Testis (tissue), 3 donors: ENCODE results near the gene IL1RAPL2. TPM values are rescaled to one million over a fixed set of nuclear protein-coding genes. Genes with fewer than 3 reads are reported as not detected.
"Not testable (repeated sequence)": the region's sequence is repeated elsewhere in the genome, so short reads cannot be mapped to it uniquely, and the experiment has no call there.

Experiments
- DNase-seq: peaks from one replicate; pipeline ENCODE4 v3.0.0-alpha.2; 2019
- H3K27ac ChIP-seq, 2 donors: fragments of 200-600 bp; sonication (generic); one replicate each; pipeline ENCODE4 v1.5.1; 2019
- H3K27me3 ChIP-seq: fragments of 200-600 bp; sonication (generic); one replicate; pipeline ENCODE4 v1.5.1; 2019
- H3K36me3 ChIP-seq: fragments of 200-600 bp; sonication (generic); one replicate; pipeline ENCODE4 v1.5.1; 2017; ENCODE audit warnings: low read depth; ENCODE audit errors: missing control alignments
- H3K4me1 ChIP-seq: fragments of 200-600 bp; sonication (generic); one replicate; pipeline ENCODE4 v1.5.1; 2019
- H3K4me3 ChIP-seq, 2 donors: fragments of 200-600 bp; sonication (generic); one replicate each; pipeline ENCODE4 v1.5.1; 2017 to 2019
- H3K9me3 ChIP-seq: fragments of 200-600 bp; sonication (generic); one replicate; pipeline ENCODE4 v1.5.1; 2017
- POLR2A ChIP-seq: fragments of 450-650 bp; IDR thresholded peaks from one replicate; pipeline ENCODE4 v1.6.1; 2017; ENCODE audit warnings: antibody characterized with exemption, mild to moderate bottlenecking, moderate library complexity
- WGBS, 2 donors: methylation state at CpG; one replicate each; pipeline ENCODE4 v1.1.5; 2018; 5-methylcytosine and 5-hydroxymethylcytosine counted together
- intact Hi-C: fragments of 100-400 bp; cut with DNase I; formaldehyde crosslinking; loops from one replicate; pipeline ENCODE4 v1.15.1; 2023; ENCODE audit warnings: low total_unique reads
- polyA plus RNA-seq: library from polyadenylated mRNA; stranded (reverse); fragments of 350-450 nt; fragmentation: Illumina TruSeq; extraction: RNeasy Lipid Tissue Mini Kit (QIAGEN cat#74804); gene quantifications from one replicate; pipeline ENCODE4 v1.2.3, GENCODE V29; 2014; ENCODE audit warnings: low read depth, low replicate concordance; ENCODE audit not compliant: insufficient read depth
- total RNA-seq, 2 donors: library from RNA; depleted of rRNA; stranded (reverse); fragments of >200 nt; gene quantifications; one replicate each; pipeline ENCODE4 v1.2.3, GENCODE V29; 2016
- TF ChIP-seq, protein P1 (sequence below), 3 experiments: fragments of 450-650 bp in 2 of 3; fragments of 200-600 bp in 1 of 3; sonication (generic) in 1 of 3; IDR thresholded peaks; one replicate each; pipeline ENCODE4 v1.5.1; 2016 to 2019; ENCODE audit warnings: antibody characterized with exemption in 3 of 3, mild to moderate bottlenecking in 2 of 3, moderate library complexity in 1 of 3

IL1RAPL2 gene
- total and polyA plus RNA-seq, 3 donors from 2014 or later: 0.47 to 1.3 (median 1.2) TPM

DNA sequence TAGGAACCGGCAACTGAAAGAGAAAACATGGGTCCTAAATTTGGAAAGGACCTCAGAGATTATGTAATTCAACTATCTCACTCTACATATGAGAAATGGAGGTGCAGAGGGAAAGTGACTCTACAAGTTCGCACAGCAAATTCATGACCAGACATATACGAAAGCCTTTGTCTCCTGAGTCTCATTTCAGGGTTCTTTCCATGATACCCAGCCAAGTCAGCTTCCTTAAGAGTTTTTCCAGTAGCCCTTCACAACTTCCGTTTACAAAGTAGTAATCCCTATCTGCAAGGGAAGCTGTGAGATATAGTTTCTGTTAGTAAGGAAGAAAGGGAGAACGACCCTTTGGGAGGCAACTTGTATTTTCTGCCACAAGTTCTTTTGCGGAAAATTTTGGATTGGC is 543.9 kb downstream of the IL1RAPL2 start:
- Histone ChIP-seq H3K9me3 (no peaks in the 10 kb centered on the region), H3K4me1 (no peaks in the 10 kb centered on the region), H3K27ac (no peak overlapping the region), H3K27me3 (no peaks in the 10 kb centered on the region), H3K4me3 (no peak overlapping the region), H3K36me3 (no peaks in the 10 kb centered on the region)
- TF ChIP-seq, protein P1, sequence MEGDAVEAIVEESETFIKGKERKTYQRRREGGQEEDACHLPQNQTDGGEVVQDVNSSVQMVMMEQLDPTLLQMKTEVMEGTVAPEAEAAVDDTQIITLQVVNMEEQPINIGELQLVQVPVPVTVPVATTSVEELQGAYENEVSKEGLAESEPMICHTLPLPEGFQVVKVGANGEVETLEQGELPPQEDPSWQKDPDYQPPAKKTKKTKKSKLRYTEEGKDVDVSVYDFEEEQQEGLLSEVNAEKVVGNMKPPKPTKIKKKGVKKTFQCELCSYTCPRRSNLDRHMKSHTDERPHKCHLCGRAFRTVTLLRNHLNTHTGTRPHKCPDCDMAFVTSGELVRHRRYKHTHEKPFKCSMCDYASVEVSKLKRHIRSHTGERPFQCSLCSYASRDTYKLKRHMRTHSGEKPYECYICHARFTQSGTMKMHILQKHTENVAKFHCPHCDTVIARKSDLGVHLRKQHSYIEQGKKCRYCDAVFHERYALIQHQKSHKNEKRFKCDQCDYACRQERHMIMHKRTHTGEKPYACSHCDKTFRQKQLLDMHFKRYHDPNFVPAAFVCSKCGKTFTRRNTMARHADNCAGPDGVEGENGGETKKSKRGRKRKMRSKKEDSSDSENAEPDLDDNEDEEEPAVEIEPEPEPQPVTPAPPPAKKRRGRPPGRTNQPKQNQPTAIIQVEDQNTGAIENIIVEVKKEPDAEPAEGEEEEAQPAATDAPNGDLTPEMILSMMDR (IDR thresholded peaks at IDR 0.05): no peak
- no peak for TF ChIP-seq POLR2A
- no peak for DNase-seq
- WGBS, 2 donors: 62 to 78% methylated on average over 6 of the region's 6 CpGs
- intact Hi-C loops: no loop called here

DNA sequence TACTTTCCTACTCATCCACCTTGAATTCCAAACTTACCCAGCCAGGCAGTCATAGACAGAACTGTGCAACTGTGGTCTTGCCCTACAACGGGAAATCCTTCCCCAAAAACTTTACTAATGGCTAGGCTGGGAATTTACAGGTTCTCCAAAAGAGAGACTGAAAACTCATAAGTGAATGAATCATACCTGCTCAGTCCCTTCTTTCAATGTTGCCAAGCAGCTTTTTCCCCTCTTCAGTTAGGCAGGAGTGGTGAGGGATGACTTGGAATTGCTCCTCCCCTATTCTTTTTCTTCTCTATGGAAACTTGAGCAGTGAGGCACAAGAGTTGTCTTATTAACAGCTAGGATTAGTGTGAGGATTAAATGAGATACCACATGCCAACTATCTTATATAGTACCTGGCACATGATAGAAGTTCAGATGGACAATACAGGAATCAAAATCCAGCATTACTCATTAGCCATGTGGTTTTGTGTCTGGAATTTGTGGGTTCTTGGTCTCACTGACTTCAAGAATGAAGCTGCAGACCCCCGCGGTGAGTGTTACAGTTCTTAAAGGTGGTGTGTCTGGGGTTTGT is 548.6 kb downstream of the IL1RAPL2 start:
- Histone ChIP-seq H3K4me3 (no peak overlapping the region), H3K4me1 (no peaks in the 10 kb centered on the region), H3K27me3 (no peaks in the 10 kb centered on the region), H3K36me3 (no peaks in the 10 kb centered on the region), H3K9me3 (no peaks in the 10 kb centered on the region), H3K27ac (no peak overlapping the region)
- 63 to 77% methylated on average over 1 to 3 of the region's 3 CpGs for WGBS, 2 donors
- TF ChIP-seq, protein P1 (IDR thresholded peaks at IDR 0.05): no peak
- TF ChIP-seq POLR2A: no peak
- DNase-seq: no peak
- intact Hi-C loops: no loop called here

DNA sequence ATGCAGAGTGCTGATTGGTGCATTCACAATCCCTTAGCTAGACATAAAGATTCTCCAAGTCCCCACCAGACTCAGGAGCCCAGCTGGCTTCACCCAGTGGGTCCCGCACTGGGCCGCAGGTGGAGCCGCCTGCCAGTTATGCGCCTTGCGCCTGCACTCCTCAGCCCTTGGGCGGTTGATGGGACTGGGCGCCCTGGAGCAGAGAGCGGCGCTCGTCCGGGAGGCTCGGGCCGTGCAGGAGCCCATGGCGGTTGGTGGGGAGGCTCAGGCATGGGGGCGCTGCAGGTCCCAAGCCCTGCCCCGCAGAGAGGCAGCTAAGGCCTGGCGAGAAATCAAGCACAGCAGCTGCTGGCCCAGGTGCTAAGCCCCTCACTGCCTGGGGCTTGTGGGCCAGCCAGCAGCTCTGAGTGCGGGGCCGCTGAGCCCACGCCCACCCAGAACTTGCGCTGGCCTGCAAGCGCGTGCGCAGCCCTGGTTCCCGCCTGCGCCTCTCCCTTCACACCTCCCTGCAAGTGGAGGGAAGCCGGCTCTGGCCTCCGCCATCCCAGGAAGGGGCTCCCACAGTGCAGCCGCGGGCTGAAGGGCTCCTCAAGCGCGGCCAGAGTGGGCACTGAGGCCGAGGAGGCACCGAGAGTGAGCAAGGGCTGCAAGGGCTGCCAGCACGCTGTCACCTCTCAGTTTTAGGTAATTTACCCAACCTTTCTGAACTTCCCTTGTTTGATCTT is 549.8 kb downstream of the IL1RAPL2 start:
- WGBS, 2 donors: 68 to 81% methylated on average over 10 of the region's 35 CpGs
- H3K4me3 ChIP-seq, H3K27ac ChIP-seq, H3K9me3 ChIP-seq, intact Hi-C loops, H3K27me3 ChIP-seq, H3K4me1 ChIP-seq, H3K36me3 ChIP-seq: not testable (repeated sequence)
- DNase-seq: peak; percentile 12

DNA sequence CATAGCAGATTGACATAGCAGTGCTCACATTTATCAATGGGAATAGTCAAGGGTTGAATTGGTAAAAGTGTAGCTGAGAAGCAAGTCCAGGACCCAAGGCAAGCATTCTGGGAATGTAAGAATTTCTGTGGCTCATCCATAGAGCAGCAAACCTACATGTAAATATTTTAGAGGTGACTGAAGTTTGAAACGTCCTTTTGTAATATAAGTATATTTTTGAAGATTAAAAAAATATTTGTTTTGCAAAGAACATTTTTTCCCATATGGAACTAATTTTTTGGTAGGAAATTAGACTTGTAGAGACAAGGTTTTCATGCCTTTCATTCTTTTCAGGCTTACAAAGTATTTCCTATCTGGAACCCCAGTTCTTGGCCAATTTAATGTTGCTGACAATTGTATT is 550.5 kb downstream of the IL1RAPL2 start:
- Histone ChIP-seq H3K4me1 (no peaks in the 10 kb centered on the region), H3K4me3 (no peak overlapping the region), H3K9me3 (no peaks in the 10 kb centered on the region), H3K27ac (no peak overlapping the region), H3K36me3 (no peaks in the 10 kb centered on the region), H3K27me3 (no peaks in the 10 kb centered on the region)
- WGBS, 2 donors: 36 to 38% methylated on average over 1 of the region's 1 CpG
- no peak for TF ChIP-seq POLR2A
- TF ChIP-seq, protein P1 (IDR thresholded peaks at IDR 0.05): no peak
- DNase-seq: no peak
- intact Hi-C loops: no loop called here

DNA sequence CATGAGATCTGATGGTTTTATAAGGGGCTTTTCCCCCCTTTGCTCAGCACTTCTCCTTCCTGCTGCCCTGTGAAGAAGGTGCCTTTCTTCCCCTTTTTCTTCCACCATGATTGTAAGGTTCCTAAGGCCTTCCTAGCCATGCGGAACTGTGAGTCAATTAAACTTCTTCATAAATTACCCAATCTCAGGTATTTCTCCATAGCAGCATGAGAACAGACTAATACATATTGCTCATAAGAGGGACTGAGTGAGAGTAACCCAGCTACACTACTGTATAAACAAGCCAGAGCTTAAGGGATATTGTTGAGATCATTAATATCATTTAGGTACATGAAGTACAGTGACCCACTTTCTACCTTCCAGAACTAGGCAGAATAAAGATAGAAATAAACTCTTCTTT is 551.6 kb downstream of the IL1RAPL2 start:
- Histone ChIP-seq H3K9me3 (no peaks in the 10 kb centered on the region), H3K36me3 (no peaks in the 10 kb centered on the region), H3K27ac (no peak overlapping the region), H3K4me3 (no peak overlapping the region), H3K27me3 (no peaks in the 10 kb centered on the region), H3K4me1 (no peaks in the 10 kb centered on the region)
- no peak for TF ChIP-seq POLR2A
- TF ChIP-seq, protein P1 (IDR thresholded peaks at IDR 0.05): no peak
- intact Hi-C loops: no loop called here
- WGBS, 2 donors: 93 to 100% methylated on average over 1 of the region's 1 CpG
- no peak for DNase-seq
